ENCODE data around the gene CASZ1.

- no peak for TF ChIP-seq CTCF (IDR thresholded peaks at IDR 0.05)
- TF ChIP-seq POLR2A (IDR thresholded peaks at IDR 0.05), result no peak
- no peak for TF ChIP-seq POLR2AphosphoS5 (IDR thresholded peaks at IDR 0.05)
Observed at GRCh38 chr1:10664251-10664650, 132.2 kb downstream of the CASZ1 start.
